ENCODE results near the gene SAA1. TPM values are rescaled to one million over a fixed set of nuclear protein-coding genes. Genes with fewer than 3 reads are reported as not detected.
"Not testable (repeated sequence)": the region's sequence is repeated elsewhere in the genome, so short reads cannot be mapped to it uniquely, and the experiment has no call there.

The SAA1 gene
- polyA plus RNA-seq, 1 donor (not counting 4 experiments of a cell fraction or from before 2014, with no cell fraction given), result 27.5 TPM

DNA sequence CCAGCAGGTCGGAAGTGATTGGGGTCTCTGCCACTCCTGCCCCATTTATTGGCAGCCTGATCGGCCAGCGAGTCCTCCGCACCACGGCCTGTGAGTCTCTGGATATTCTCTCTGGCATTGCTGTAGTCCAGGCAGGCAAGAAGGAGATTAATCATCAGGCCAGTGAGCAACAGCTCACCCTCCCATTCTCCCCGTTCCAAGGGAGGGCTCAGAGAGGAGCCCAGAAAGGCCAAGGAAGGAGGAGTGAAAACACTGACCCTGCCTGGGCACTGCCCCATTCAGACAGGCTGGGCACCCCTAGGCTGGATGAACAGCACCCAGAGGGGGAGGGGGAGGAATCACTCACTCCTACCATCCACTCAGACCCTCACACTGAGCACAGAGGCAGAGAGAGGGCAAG lies 20.7 kb upstream of the SAA1 start:
- H3K4me3 ChIP-seq (ENCODE audit: control insufficient read depth in 2 of 3, extremely low read depth in 1 of 3, insufficient read depth in 2 of 3, low read depth in 1 of 3, low read length in 3 of 3), result no peak overlapping the region
- TF ChIP-seq CTCF (optimal IDR thresholded peaks at IDR 0.05 in 1 of 3, IDR thresholded peaks at IDR 0.05 in 1 of 3, conservative IDR thresholded peaks at IDR 0.05 in 1 of 3; ENCODE audit: extremely low read depth in 1 of 3, insufficient read depth in 2 of 3, low read length in 3 of 3) (no peak), EZH2 (IDR thresholded peaks at IDR 0.05; ENCODE audit: low read length) (no peak)
- H3K27ac ChIP-seq (ENCODE audit: control insufficient read depth, insufficient read depth, low read length), result no peak overlapping the region
- dilution Hi-C loops (cut with MboI; ENCODE audit: extremely low pct_ligation_motif_present, low sequenced_read_pairs), result no loop called here
- no peaks in the 10 kb centered on the region for H3K9me1 ChIP-seq (ENCODE audit: control insufficient read depth, extremely low read depth, insufficient read depth, low read length)
- H3K9ac ChIP-seq (ENCODE audit: control insufficient read depth, extremely low read depth, insufficient read depth, low read length), result no peak overlapping the region
- no peak overlapping the region for H3K4me2 ChIP-seq (ENCODE audit: control insufficient read depth, extremely low read depth, insufficient read depth, low read depth, low read length)
- H4K20me1 ChIP-seq (ENCODE audit: control insufficient read depth, extremely low read depth, insufficient read depth, low read length), result no peaks in the 10 kb centered on the region
- DNase-seq (ENCODE audit: low read depth, low spot score), result no peak
- H2AFZ ChIP-seq (ENCODE audit: control insufficient read depth, low read length), result no peak overlapping the region
- H3K36me3 ChIP-seq (ENCODE audit: control insufficient read depth in 2 of 2, extremely low read depth in 1 of 2, insufficient read depth in 2 of 2, low read length in 2 of 2), result no peaks in the 10 kb centered on the region
- H3K4me1 ChIP-seq (ENCODE audit: control insufficient read depth, extremely low read depth, insufficient read depth, low read length), result peaks cover 2% of the 10 kb centered on the region
- no peaks in the 10 kb centered on the region for H3K9me3 ChIP-seq (ENCODE audit: control insufficient read depth, low read depth, low read length)
- no peaks in the 10 kb centered on the region for H3K79me2 ChIP-seq (ENCODE audit: control insufficient read depth, insufficient read depth, low read length)
- H3K27me3 ChIP-seq (ENCODE audit: control insufficient read depth, extremely low read depth, insufficient read depth, low read length), result no peaks in the 10 kb centered on the region
- FAIRE-seq, result no peak

DNA sequence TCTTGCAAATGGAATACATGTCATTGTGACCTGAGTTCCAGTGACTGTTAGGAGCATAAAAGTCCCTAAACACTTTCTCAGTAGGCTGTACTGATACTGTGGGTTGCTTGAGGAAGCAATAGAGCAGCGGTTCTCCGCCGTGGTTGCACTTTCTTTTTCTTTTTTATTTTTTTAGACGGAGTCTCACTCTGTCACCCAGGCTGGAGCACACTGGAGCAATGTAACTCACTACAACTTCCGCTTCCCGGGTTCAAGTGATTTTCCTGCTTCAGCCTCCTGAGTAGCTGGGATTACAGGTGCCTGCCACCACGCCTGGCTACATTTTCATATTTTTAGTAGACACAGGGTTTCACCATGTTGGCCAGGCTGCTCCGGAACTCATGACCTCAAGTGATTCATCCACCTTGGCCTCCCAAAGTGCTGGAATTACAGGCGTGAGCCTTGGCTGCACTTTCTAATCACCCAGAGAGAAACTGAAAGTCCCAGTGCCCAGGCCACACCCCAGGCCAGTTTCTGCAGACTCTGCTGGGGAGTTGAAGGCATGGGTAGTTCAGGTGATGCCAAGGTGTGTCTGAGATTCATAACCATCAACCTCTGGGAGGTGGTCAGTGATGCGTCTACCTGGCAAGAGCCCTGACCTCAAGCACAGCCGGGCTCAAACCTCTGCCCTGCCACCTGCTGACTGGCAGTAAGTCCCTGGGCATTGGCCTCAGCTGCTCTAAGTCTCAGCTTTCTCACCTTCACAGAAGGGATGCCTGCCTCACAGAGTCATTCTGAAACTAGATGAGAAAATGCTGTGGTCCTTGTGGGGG lies 19.5 kb upstream of the SAA1 start:
- H3K9ac ChIP-seq (ENCODE audit: control insufficient read depth, extremely low read depth, insufficient read depth, low read length); H4K20me1 ChIP-seq (ENCODE audit: control insufficient read depth, extremely low read depth, insufficient read depth, low read length); H3K79me2 ChIP-seq (ENCODE audit: control insufficient read depth, insufficient read depth, low read length); DNase-seq (ENCODE audit: low read depth, low spot score); H3K9me1 ChIP-seq (ENCODE audit: control insufficient read depth, extremely low read depth, insufficient read depth, low read length); H2AFZ ChIP-seq (ENCODE audit: control insufficient read depth, low read length); H3K4me1 ChIP-seq (ENCODE audit: control insufficient read depth, extremely low read depth, insufficient read depth, low read length); H3K4me3 ChIP-seq (ENCODE audit: control insufficient read depth in 2 of 3, extremely low read depth in 1 of 3, insufficient read depth in 2 of 3, low read depth in 1 of 3, low read length in 3 of 3); dilution Hi-C loops (cut with MboI; ENCODE audit: extremely low pct_ligation_motif_present, low sequenced_read_pairs); H3K4me2 ChIP-seq (ENCODE audit: control insufficient read depth, extremely low read depth, insufficient read depth, low read depth, low read length); H3K36me3 ChIP-seq (ENCODE audit: control insufficient read depth in 2 of 2, extremely low read depth in 1 of 2, insufficient read depth in 2 of 2, low read length in 2 of 2); H3K27ac ChIP-seq (ENCODE audit: control insufficient read depth, insufficient read depth, low read length); H3K9me3 ChIP-seq (ENCODE audit: control insufficient read depth, low read depth, low read length); H3K27me3 ChIP-seq (ENCODE audit: control insufficient read depth, extremely low read depth, insufficient read depth, low read length); FAIRE-seq: not testable (repeated sequence)

DNA sequence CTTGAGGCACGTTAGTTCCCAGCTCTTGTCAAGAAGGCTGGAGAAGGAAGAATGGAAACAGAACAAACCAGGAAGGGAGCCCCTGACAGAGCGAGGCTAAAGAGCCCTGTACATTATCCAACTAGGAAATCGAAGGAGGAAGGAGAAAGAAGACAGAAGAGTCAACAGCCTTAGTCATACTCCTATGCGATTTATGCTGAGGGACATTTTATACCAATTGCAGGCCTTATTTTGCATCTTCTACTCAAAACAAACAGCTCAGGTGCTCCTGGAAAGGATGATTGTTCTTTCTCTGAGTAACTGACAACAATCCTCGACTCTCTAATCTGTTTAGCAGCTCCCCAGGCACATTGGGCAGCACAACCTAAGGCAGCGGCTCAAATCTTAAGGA lies 18.9 kb upstream of the SAA1 start:
- H3K79me2 ChIP-seq (ENCODE audit: control insufficient read depth, insufficient read depth, low read length); H3K9ac ChIP-seq (ENCODE audit: control insufficient read depth, extremely low read depth, insufficient read depth, low read length); H3K9me3 ChIP-seq (ENCODE audit: control insufficient read depth, low read depth, low read length); H3K4me1 ChIP-seq (ENCODE audit: control insufficient read depth, extremely low read depth, insufficient read depth, low read length); H3K4me3 ChIP-seq (ENCODE audit: control insufficient read depth in 2 of 3, extremely low read depth in 1 of 3, insufficient read depth in 2 of 3, low read depth in 1 of 3, low read length in 3 of 3); FAIRE-seq; H3K36me3 ChIP-seq (ENCODE audit: control insufficient read depth in 2 of 2, extremely low read depth in 1 of 2, insufficient read depth in 2 of 2, low read length in 2 of 2); DNase-seq (ENCODE audit: low read depth, low spot score); dilution Hi-C loops (cut with MboI; ENCODE audit: extremely low pct_ligation_motif_present, low sequenced_read_pairs); H3K27ac ChIP-seq (ENCODE audit: control insufficient read depth, insufficient read depth, low read length); H3K27me3 ChIP-seq (ENCODE audit: control insufficient read depth, extremely low read depth, insufficient read depth, low read length); H3K4me2 ChIP-seq (ENCODE audit: control insufficient read depth, extremely low read depth, insufficient read depth, low read depth, low read length); H3K9me1 ChIP-seq (ENCODE audit: control insufficient read depth, extremely low read depth, insufficient read depth, low read length); H4K20me1 ChIP-seq (ENCODE audit: control insufficient read depth, extremely low read depth, insufficient read depth, low read length); H2AFZ ChIP-seq (ENCODE audit: control insufficient read depth, low read length): not testable (repeated sequence)

Data from keratinocyte (primary cell).